Hematopoietic multipotent progenitor cell treated with erythropoietin and hydrocortisone succinate and interleukin-3 and kit ligand, for 4 days (in vitro differentiated cells): ENCODE measurements around the gene TCN2.
"Not testable (repeated sequence)": the region's sequence is repeated elsewhere in the genome, so short reads cannot be mapped to it uniquely, and the experiment has no call there.

ENCODE experiments used
- DNase-seq: peaks from one replicate; pipeline ENCODE4 v3.0.0-alpha.2; 2015

The TCN2 gene

GRCh38 chr22:30650508-30651116 lies 43.6 kb downstream of the TCN2 start:
- peak; percentile 73 for DNase-seq

- DNase-seq: no peak
These were observed 45.9 kb downstream of the TCN2 start for GRCh38 chr22:30652852-30653251.

- no peak for DNase-seq
These were observed 47.4 kb downstream of the TCN2 start for GRCh38 chr22:30654361-30654760.

GRCh38 chr22:30655532-30655931 lies 48.6 kb downstream of the TCN2 start:
- DNase-seq: no peak

GRCh38 chr22:30662040-30662439 lies 55.1 kb downstream of the TCN2 start:
- no peak for DNase-seq

GRCh38 chr22:30664798-30665197 lies 57.8 kb downstream of the TCN2 start:
- DNase-seq: no peak

GRCh38 chr22:30665266-30665665 lies 58.3 kb downstream of the TCN2 start:
- DNase-seq: no peak

GRCh38 chr22:30665786-30666185 lies 58.8 kb downstream of the TCN2 start:
- DNase-seq: no peak

- no peak for DNase-seq
These were observed 60.1 kb downstream of the TCN2 start for GRCh38 chr22:30667107-30667493.

GRCh38 chr22:30667494-30668385 lies 60.8 kb downstream of the TCN2 start, which contains the start of gene DUSP18:
TSS of gene DUSP18 (minus strand) at chr22:30667875. CDS start at chr22:30664003, 3,872 bp downstream.
- peak; percentile 96 for DNase-seq

GRCh38 chr22:30668386-30668710 lies 61.4 kb downstream of the TCN2 start:
- DNase-seq: no peak

- DNase-seq: no peak
These were observed 64.1 kb downstream of the TCN2 start for GRCh38 chr22:30671071-30671470.

- DNase-seq: peak; percentile 79
These were observed 66.2 kb downstream of the TCN2 start for GRCh38 chr22:30673136-30673535.

- DNase-seq: no peak
These were observed 67.5 kb downstream of the TCN2 start for GRCh38 chr22:30674482-30674881.

- peak; percentile 48 for DNase-seq
These were observed 68.5 kb downstream of the TCN2 start for GRCh38 chr22:30675436-30675835.

- not testable (repeated sequence) for DNase-seq
These were observed 69.6 kb downstream of the TCN2 start for GRCh38 chr22:30676565-30676964.
